Stimulated activated CD8-positive, alpha-beta memory T cell treated with anti-CD3 and anti-CD28 coated beads, Interleukin-7, amount 100 ng/mL, for 24 hours (primary cell): Measurements from ENCODE around the gene KCNH8.

Source experiments
- DNase-seq: peaks from one replicate; pipeline ENCODE4 v3.0.0-alpha.2; 2020; ENCODE audit warnings: low read depth

Gene KCNH8

DNA sequence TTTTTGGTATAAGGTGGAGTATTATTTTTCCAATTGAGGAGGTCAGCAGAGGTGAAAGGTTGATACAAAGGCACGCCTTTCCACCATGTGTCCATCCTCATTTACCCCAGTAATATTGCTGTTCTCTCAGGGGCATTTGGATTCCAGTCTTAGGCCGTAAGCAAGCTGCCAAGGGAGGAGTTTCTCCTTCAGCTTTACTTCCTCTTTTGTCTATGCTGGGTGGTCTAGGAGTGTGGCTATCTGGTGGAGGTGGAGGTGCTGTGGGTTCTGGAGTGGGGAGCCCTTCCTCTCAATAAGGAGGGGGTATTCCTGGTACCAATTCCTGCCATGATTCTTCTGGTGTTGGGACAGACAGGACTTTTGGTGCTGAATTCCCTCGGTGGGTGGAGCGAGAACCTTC is 340.6 kb downstream of the KCNH8 start:
- no peak for DNase-seq

DNA sequence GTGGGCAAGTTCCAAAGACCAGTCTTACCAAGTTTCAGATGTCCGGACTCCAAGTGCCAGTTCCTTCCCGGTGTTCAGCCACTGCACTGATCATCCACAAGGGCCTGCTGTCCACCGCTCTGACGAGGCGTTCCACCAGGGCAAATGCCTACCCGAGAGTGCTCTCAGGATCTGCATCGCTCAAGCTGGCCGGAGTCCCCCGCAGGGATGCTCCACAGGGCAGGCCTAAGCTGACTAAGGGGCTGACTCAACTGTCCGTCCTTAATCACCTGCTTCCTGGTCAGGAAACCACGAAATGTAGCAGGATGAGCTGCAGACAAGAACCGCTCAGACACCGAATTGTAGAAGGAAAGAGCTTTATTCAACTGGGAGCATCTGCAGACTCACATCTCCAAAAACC is 341.6 kb downstream of the KCNH8 start:
- no peak for DNase-seq

DNA sequence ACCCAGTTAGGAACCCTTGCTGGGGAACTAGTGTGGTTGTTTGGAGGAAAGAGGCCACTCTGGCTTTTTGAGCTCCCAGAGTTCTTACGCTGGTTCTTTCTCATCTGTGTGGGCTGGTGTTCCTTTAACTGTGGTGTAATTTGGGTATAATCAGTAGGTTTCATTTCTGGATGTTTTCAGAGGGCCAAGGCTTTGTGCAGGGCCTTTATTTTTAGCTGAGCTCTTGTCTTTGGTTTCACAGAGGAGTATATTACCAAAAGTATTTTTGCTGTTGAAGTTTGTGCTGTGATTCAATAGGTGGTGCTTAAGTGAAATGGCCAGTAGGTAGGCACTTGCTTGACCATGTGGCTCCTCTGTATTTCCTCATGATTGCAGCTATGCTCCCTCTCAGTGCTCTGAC is 357.9 kb downstream of the KCNH8 start:
- no peak for DNase-seq

GRCh38 chr3:19522305-19522704 is 374.0 kb downstream of the KCNH8 start:
- no peak for DNase-seq

DNA sequence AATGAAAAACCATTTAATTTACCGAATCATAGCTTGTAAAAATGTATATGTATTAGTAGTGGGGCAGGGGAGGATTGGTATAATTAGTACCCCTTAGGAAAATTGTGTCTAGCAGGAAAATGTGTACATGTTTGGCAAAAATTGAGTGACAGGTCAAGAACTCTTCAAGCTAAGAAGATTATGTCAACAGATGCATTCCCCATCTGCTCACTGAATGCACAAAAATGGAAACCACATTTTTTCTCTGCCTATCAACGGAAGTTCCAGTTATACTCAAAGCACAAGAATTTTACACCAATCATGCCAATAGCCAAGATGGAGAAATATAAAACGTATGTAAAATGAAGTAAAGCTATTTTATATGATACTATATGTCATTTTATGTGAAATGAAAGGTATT is 377.8 kb downstream of the KCNH8 start:
- DNase-seq, result no peak

DNA sequence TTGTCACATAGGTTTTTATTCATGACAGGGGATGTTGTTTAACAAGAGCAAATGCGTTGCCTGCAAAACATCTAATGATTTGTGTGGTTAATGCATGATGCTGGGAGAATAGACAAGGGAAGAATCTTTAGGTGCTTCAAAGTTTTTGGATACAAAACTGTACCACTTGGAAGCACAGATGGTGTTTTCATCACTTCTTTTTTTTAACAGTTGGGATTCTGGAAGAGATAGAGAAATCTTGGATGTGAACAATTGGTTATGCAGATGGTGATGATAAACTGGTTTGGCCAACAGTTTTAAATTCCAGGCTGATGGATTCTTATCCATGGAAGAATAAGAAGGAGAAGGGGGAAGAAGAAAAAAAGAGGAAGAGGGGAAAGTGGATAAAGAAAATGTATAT is 379.4 kb downstream of the KCNH8 start:
- DNase-seq, result no peak

GRCh38 chr3:19531426-19531825 is 383.1 kb downstream of the KCNH8 start:
- no peak for DNase-seq

DNA sequence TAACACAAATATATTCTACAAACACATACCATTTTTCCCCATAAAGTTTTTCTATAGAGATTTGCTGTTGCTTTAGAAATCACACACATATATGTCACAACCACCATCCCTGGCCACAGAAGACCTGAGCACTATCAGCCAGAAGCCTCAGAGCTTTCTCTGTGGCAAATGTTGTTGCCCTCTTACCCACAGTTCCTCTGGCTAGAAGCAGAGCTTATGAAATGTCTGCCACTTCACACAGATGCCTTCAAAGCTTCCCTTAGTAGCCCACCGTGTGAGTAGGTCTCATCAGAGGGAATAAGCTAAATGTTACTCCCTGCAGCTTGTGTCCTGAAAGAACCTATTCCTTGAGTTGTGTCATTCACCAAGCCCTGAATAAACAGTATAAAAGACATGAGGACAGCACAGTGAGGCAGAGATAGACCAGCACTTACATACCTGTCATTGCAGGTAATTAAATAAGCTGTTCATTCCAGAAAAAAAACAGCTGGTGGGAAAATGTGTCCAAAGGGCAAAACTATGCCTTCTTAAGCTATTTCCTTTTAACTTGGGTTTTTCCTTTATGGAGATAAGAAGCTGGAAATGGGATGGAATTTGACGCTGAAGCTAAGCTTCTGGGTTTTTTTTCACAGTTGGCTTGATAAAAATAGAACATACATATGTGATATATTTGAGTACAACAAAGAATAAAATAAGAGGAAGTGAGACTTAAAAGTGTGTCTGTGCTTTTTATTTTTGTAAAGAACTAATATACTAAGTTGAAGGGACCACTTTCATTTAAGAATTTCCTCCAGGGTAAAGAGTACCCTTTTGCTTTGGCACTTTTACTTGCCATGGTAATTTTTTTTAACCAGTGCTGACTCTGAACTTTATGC is 391.4 kb downstream of the KCNH8 start:
- DNase-seq, result no peak

- DNase-seq, result no peak
Measured at GRCh38 chr3:19540464-19540863, 392.2 kb downstream of the KCNH8 start.

DNA sequence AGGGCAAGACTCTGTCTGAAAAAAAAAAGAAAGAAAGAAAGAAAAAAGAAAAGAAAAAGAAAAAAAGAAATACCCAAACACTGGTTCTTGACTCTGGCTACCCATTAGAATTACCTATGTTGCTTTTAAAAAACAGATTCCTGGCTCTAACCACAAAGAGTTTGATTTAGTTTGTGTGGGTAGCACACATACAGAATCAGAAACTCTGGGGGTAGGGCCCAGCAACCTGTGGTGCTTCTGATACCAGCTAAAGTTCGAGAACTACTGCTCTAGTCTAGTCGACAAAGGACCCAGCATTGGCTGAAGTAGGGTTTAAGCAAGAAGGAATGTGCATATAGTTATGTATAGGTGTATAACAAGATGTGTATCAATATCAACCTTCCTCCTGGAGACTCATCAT is 393.0 kb downstream of the KCNH8 start:
- no peak for DNase-seq

DNA sequence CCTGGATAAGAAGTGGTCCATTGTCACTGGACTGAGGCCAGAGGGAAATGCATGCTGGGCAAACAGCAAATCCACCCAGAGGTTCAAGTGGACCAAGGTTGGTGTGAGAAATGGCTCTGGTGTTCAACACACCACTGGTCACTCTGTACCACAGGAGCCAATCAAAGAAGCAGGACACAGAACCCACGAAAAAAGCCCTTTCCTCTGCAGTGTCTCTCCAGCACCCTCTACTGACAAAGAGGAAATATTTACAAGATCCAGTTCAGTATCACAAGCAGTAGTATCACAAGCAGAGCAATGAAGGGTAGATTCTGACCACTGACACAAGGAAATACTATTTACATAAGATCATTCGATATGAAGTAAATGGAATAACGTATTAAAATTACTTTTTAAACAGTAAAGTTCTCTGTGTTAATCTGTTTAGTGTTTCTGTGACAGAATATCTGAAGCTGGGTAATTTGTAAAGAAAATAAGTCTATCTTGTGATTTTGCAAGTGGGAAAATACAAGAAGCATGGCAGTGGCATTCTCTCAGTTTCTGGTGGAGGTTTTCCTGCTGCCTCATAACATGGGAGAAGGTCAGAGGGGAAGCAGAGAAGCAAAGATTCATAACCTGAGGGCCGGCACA is 395.0 kb downstream of the KCNH8 start:
- no peak for DNase-seq

DNA sequence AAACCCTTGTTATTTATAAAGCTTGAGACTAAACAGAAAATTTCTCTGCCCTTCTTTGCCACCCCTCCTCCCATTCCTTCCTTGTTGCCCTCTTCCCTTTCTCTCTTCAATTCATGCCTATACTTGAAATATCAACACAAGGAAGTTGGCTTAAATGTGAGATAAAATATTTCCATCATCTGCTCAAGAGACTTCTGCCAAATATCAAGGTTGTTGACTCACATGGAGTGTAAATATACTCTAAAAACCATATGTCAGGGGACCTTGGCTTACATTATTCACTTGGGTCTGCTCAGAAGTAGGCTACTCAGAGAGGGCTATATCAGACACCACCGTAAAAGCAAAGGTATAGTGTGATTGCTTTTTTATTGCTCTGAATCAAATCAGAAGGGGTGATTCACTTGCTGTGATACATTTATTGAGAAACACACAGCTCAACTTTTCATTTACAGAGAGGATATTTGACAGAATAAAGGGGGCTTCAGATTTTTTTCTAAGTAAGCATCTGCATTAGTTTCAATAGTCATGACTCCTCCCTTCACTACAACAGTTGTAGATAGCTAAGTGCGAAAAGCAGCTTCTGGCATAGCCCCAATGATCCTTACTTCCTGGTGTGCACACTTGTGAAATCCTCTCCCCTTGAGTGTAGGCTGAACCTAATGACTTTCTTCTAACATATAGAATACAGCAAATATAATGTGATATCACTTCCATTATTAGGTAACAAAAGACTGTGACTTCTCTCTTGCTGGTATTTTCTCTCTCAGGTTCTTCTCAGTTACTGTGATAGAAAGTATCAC is 399.6 kb downstream of the KCNH8 start:
- DNase-seq, result no peak

DNA sequence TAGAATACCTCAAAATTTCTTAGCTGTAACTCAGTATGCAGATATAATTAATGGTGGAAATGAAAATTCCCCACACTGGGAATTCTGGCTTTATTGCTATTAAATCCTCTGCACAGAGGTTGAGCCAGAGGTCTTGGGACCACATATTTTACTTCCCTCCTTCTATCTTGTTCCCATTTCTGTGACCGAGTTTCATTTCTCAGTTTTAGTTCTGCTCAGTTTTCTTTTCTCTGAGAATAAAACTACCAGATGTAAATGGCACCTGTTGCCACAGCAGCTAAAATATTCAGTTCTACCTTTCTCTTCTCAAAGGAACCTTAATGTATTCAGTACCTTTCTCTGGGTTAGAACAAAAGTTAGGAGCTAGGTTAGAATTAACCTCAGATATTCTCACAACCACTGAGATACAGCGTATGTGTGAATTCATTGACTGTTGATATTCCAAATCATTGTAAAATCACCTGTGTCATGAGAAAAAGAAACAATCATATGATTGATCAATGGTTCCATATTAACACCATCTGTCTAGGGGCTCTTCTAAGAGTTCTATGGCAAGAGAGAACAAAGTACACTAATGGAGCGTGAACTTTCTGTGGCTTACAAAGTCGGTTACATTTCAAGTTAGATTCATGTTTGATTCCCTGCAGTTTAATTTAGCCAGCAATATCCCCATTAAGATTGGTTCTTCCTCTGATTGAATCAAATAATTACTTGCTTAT is 411.6 kb downstream of the KCNH8 start:
- DNase-seq, result no peak

- DNase-seq, result no peak
Measured at GRCh38 chr3:19573644-19574043, 425.3 kb downstream of the KCNH8 start.

- DNase-seq, result no peak
Measured at GRCh38 chr3:19574268-19574667, 426.0 kb downstream of the KCNH8 start.

DNA sequence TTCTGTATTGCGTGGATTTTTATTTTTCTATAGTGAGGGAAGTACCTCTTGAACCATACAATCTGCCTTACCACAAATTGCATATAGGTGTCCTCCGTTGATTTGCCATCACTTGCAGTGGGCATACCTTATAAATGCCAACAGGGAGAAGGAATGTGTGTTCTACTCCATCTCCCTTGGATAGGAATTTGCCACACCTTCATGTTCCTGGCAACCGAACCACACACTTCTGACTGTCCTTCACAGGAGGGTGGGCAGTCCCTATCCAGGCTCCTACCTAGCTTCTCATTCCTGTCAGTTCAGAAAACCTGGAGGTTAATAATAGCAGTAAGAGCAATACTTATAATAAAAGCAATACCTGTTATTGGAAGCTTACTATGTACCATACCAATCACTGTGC is 428.0 kb downstream of the KCNH8 start:
- DNase-seq, result no peak
